ENCODE results near the gene TMEM219. TPM values are rescaled to one million over a fixed set of nuclear protein-coding genes. Genes with fewer than 3 reads are reported as not detected.

Gene TMEM219
- total and polyA plus RNA-seq, 2 donors (not counting 3 experiments of a cell fraction or from before 2014, with no cell fraction given) = 110 to 182 TPM

DNA sequence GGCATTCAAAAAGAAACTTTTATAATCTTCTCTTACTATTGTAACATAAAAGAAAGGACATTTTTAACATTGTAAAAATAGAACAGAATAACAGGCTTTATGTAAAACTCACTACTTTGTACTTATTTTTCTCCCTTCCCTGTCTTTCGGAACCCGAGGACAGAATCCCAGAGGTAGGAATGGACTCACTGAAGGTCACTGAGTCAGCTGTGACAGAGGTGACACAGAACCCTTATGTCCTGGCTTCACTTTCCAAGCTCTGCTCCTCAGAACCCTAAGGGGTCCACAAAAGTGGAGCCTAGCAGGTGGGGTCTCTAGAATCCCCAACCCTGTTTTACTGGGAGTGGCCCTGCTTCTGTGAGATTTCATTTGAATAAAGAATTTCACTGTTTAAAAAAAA is 39.6 kb upstream of the TMEM219 start:
- no peak overlapping the region for H3K4me3 ChIP-seq (replicated peaks in 1 of 3; ENCODE audit: insufficient read depth in 1 of 3, low read depth in 1 of 3, low read length in 3 of 3)
- no TSS peak for BruUV-seq (replicated peaks)
- H3K4me2 ChIP-seq (ENCODE audit: insufficient read depth, low read length) = no peak overlapping the region
- DNase-seq (ENCODE audit: low read depth, low spot score) = no peak
- ChIA-PET POLR2A (no interaction called here), CTCF (interaction anchor here (1.0 kb wide), 1 partner anchor 14 kb away, joined by 3 read pairs; no protein-coding TSS in a partner anchor)
- intact Hi-C loops (cut with micrococcal nuclease) = no loop called here
- H3K27me3 ChIP-seq (ENCODE audit: control insufficient read depth in 2 of 2, insufficient read depth in 2 of 2, low read length in 2 of 2) = no peaks in the 10 kb centered on the region
- no peak for FAIRE-seq
- H3K9me3 ChIP-seq (replicated peaks; ENCODE audit: control insufficient read depth, insufficient read depth, low read length) = no peaks in the 10 kb centered on the region
- H3K27ac ChIP-seq (ENCODE audit: insufficient read depth, low read depth, low read length) = no peak overlapping the region
- H3K9ac ChIP-seq (replicated peaks; ENCODE audit: extremely low read depth, insufficient read depth, low read length) = no peak overlapping the region
- H4K20me1 ChIP-seq (replicated peaks; ENCODE audit: control insufficient read depth, extremely low read depth, insufficient read depth, low read length) = no peaks in the 10 kb centered on the region
- dilution Hi-C loops (cut with MboI; ENCODE audit: extremely low pct_ligation_motif_present, low sequenced_read_pairs) = no loop called here
- H3K9me1 ChIP-seq (replicated peaks; ENCODE audit: control insufficient read depth, extremely low read depth, insufficient read depth, low read length) = no peaks in the 10 kb centered on the region
- no peak overlapping the region for H2AFZ ChIP-seq (ENCODE audit: low read depth, low read length)
- H3K4me1 ChIP-seq (ENCODE audit: control insufficient read depth, extremely low read depth, insufficient read depth, low read length) = peaks cover 15% of the 10 kb centered on the region
- peaks cover 12% of the 10 kb centered on the region for H3K79me2 ChIP-seq (ENCODE audit: control insufficient read depth, insufficient read depth, low read length)
- no peak for TF ChIP-seq CTCF (IDR thresholded peaks at IDR 0.05; ENCODE audit: extremely low read depth in 1 of 2, insufficient read depth in 1 of 2, low read depth in 1 of 2, low read length in 2 of 2)
- peaks cover 3 to 5% of the 10 kb centered on the region in 2 experiments for H3K36me3 ChIP-seq (ENCODE audit: control insufficient read depth in 2 of 2, extremely low read depth in 1 of 2, insufficient read depth in 2 of 2, low read length in 2 of 2)

DNA sequence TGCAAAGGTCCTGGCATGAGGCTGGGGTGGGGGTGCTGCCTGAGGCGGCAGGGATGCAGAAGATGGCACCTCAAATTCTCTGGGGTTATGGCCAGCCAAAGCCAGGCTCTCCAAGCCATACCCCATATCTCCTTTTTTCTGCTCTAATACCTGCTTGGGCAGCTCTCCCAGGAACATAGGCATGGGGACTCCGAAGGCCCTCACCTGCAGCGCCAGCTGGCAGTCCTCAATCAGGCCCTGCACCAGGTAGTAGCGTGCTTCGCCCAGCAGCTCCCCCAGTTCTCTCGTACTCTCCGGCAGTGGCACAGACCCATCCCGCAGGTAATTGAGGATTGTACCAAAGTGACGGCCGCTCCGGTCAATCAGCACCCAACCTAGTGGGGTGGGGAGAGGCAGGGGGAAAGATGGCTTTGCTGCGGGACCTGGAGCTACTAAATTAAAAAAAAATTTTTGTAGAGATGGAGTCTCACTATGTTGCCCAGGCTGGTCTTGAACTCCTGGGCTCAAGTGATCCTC is 38.8 kb upstream of the TMEM219 start:
- Histone ChIP-seq H3K36me3 (ENCODE audit: control insufficient read depth in 2 of 2, extremely low read depth in 1 of 2, insufficient read depth in 2 of 2, low read length in 2 of 2) (peaks cover 3 to 5% of the 10 kb centered on the region in 2 experiments), H3K27ac (ENCODE audit: insufficient read depth, low read depth, low read length) (no peak overlapping the region), H2AFZ (ENCODE audit: low read depth, low read length) (no peak overlapping the region), H3K9me1 (replicated peaks; ENCODE audit: control insufficient read depth, extremely low read depth, insufficient read depth, low read length) (no peaks in the 10 kb centered on the region), H3K4me1 (ENCODE audit: control insufficient read depth, extremely low read depth, insufficient read depth, low read length) (peaks cover 15% of the 10 kb centered on the region), H3K4me3 (replicated peaks in 1 of 3; ENCODE audit: insufficient read depth in 1 of 3, low read depth in 1 of 3, low read length in 3 of 3) (no peak overlapping the region), H3K9ac (replicated peaks; ENCODE audit: extremely low read depth, insufficient read depth, low read length) (no peak overlapping the region), H3K4me2 (ENCODE audit: insufficient read depth, low read length) (no peak overlapping the region), H3K79me2 (ENCODE audit: control insufficient read depth, insufficient read depth, low read length) (peaks cover 12% of the 10 kb centered on the region), H3K27me3 (ENCODE audit: control insufficient read depth in 2 of 2, insufficient read depth in 2 of 2, low read length in 2 of 2) (no peaks in the 10 kb centered on the region), H4K20me1 (replicated peaks; ENCODE audit: control insufficient read depth, extremely low read depth, insufficient read depth, low read length) (no peaks in the 10 kb centered on the region), H3K9me3 (replicated peaks; ENCODE audit: control insufficient read depth, insufficient read depth, low read length) (no peaks in the 10 kb centered on the region)
- DNase-seq (ENCODE audit: low read depth, low spot score) (no peak), FAIRE-seq (no peak)
- CTCF ChIA-PET = interaction anchor here (1.0 kb wide), 1 partner anchor 15 kb away, joined by 3 read pairs; no protein-coding TSS in a partner anchor
- no TSS peak for BruUV-seq (replicated peaks)
- intact Hi-C loops (cut with micrococcal nuclease) (no loop called here), dilution Hi-C loops (cut with MboI; ENCODE audit: extremely low pct_ligation_motif_present, low sequenced_read_pairs) (no loop called here)
- POLR2A ChIA-PET = interaction anchor here (0.5 kb wide), 1 partner anchor 13 kb away, joined by 4 read pairs; no protein-coding TSS in a partner anchor
- TF ChIP-seq MYC (IDR thresholded peaks at IDR 0.05; ENCODE audit: low read depth, low read length) (no peak), JUN (IDR thresholded peaks at IDR 0.05; ENCODE audit: borderline replicate concordance, insufficient read depth, insufficient read length, low read depth) (no peak), MAX (IDR thresholded peaks at IDR 0.05; ENCODE audit: insufficient read depth, insufficient read length) (no peak), CTCF (IDR thresholded peaks at IDR 0.05; ENCODE audit: extremely low read depth in 1 of 2, insufficient read depth in 1 of 2, low read depth in 1 of 2, low read length in 2 of 2) (no peak), GATA2 (IDR thresholded peaks at IDR 0.05; ENCODE audit: insufficient read depth, insufficient read length, low read depth, low read length) (no peak), POLR2AphosphoS5 (IDR thresholded peaks at IDR 0.05; ENCODE audit: insufficient read depth, low read depth, low read length) (no peak), EZH2 (IDR thresholded peaks at IDR 0.05; ENCODE audit: borderline replicate concordance, low read depth, low read length, severe bottlenecking) (no peak), FOS (IDR thresholded peaks at IDR 0.05; ENCODE audit: borderline replicate concordance, insufficient read depth, low read length) (no peak), POLR2A (IDR thresholded peaks at IDR 0.05; ENCODE audit: low read depth, low read length) (no peak)
